H1 (cell line): ENCODE measurements around the gene RAB10.

ENCODE experiments used
- EGR1 ChIP-seq: IDR thresholded peaks from 2 replicates; pipeline ENCODE4 v1.6.1; 2011; ENCODE audit warnings: low read depth, low read length, borderline replicate concordance
- EP300 ChIP-seq, 2 experiments: IDR thresholded peaks; 1 replicate in 1 of 2; 2 replicates in 1 of 2; pipeline ENCODE4 v1.6.1; 2011 to 2012; ENCODE audit warnings: low read depth in 2 of 2, low read length in 2 of 2, mild to moderate bottlenecking in 2 of 2, borderline replicate concordance in 1 of 2, inconsistent platforms in 1 of 2, moderate library complexity in 1 of 2
- EZH2 ChIP-seq: fragments of 200-600 bp; sonication (generic); IDR thresholded peaks from 2 replicates; pipeline ENCODE4 v1.7.1; 2012; ENCODE audit warnings: low read depth, mild to moderate bottlenecking, moderate library complexity, low read length, inconsistent platforms; ENCODE audit not compliant: severe bottlenecking
- POLR2AphosphoS5 ChIP-seq: IDR thresholded peaks from 2 replicates; pipeline ENCODE4 v1.6.1; 2011; ENCODE audit warnings: low read depth, low read length
- RXRA ChIP-seq: IDR thresholded peaks from 2 replicates; pipeline ENCODE4 v1.6.1; 2011; ENCODE audit warnings: low read depth, mild to moderate bottlenecking, low read length, moderate library complexity; ENCODE audit not compliant: insufficient read depth
- SIN3A ChIP-seq, 2 experiments: IDR thresholded peaks in 1 of 2; conservative IDR thresholded peaks in 1 of 2; 2 replicates each; pipeline ENCODE4 v1.6.1; 2011 to 2012; ENCODE audit warnings: low read length in 2 of 2, improper control_type of control experiment in 1 of 2, low read depth in 1 of 2, mild to moderate bottlenecking in 1 of 2
- SUZ12 ChIP-seq: fragments of 200-600 bp; sonication (generic); IDR thresholded peaks from 2 replicates; pipeline ENCODE4 v1.6.1; 2012; ENCODE audit warnings: mild to moderate bottlenecking, inconsistent platforms, low read length, moderate library complexity, mixed read lengths
- TF ChIP-seq, protein P1 (sequence below), 3 experiments: IDR thresholded peaks; 1 replicate in 2 of 3; 2 replicates in 1 of 3; pipeline versions ENCODE4 v1.5.1 to v1.6.1; 2011; ENCODE audit warnings: low read length in 3 of 3, mild to moderate bottlenecking in 3 of 3, inconsistent platforms in 2 of 3, low read depth in 1 of 3, moderate library complexity in 1 of 3; ENCODE audit not compliant: insufficient read depth in 1 of 3; ENCODE audit errors: control extremely low read depth in 1 of 3

DNA sequence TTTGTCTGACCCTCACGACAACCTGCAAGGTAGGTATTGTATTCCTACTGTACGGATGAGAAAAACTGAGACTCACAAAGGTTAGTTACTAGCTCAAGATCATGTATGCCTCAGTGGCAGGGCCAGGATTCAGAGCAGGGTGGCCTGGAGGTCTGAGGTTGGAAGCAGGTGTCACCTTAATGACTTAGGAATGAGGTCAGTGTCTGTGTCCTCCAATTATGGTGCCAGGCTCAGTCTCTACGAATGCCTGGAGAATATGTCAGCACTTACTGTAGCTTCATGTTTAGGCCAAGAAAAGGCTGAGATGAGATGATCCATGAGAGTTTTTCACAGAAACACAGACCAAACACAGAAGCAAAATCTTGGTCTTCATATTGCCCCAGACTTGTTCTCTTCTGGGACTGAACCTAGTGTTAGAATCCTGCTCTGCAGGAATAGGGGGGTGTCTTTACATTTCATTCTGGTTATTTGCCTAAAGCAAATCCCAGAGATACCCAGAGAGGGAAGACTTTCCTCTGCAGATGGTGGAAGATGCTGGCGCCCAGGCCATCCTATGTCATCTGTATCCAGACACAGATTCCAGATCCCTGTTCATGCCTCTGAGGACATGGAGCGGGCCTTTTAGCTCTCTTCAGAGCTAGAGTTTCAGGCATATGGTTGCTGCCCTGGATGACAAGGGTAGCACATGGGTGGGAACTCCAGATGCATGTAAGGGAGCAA, 16.3 kb upstream of the RAB10 start:
- no peak for TF ChIP-seq RXRA
- TF ChIP-seq EGR1, result no peak
- TF ChIP-seq, protein P1, sequence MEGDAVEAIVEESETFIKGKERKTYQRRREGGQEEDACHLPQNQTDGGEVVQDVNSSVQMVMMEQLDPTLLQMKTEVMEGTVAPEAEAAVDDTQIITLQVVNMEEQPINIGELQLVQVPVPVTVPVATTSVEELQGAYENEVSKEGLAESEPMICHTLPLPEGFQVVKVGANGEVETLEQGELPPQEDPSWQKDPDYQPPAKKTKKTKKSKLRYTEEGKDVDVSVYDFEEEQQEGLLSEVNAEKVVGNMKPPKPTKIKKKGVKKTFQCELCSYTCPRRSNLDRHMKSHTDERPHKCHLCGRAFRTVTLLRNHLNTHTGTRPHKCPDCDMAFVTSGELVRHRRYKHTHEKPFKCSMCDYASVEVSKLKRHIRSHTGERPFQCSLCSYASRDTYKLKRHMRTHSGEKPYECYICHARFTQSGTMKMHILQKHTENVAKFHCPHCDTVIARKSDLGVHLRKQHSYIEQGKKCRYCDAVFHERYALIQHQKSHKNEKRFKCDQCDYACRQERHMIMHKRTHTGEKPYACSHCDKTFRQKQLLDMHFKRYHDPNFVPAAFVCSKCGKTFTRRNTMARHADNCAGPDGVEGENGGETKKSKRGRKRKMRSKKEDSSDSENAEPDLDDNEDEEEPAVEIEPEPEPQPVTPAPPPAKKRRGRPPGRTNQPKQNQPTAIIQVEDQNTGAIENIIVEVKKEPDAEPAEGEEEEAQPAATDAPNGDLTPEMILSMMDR (IDR thresholded peaks at IDR 0.05; ENCODE audit: control extremely low read depth in 1 of 3, insufficient read depth in 1 of 3, low read depth in 1 of 3, low read length in 3 of 3), result no peak
- TF ChIP-seq POLR2AphosphoS5, result no peak
- no peak for TF ChIP-seq SIN3A (conservative IDR thresholded peaks at IDR 0.05 in 1 of 2, IDR thresholded peaks at IDR 0.05 in 1 of 2; ENCODE audit: low read depth in 1 of 2, low read length in 2 of 2)
- no peak for TF ChIP-seq EZH2
- no peak for TF ChIP-seq SUZ12
- TF ChIP-seq EP300 (IDR thresholded peaks at IDR 0.05; ENCODE audit: borderline replicate concordance in 1 of 2, low read depth in 2 of 2, low read length in 2 of 2), result no peak
